M059J (cell line): ENCODE data around the gene GALNT12. TPM values are rescaled to one million over a fixed set of nuclear protein-coding genes. Genes with fewer than 3 reads are reported as not detected.

Experiments used
- total RNA-seq: library from RNA; depleted of rRNA; stranded (reverse); fragments of >200 nt; shearing (Covaris generic); gene quantifications from 2 replicates; pipeline ENCODE4 v1.2.3, GENCODE V29; 2014; rRNA removed

Gene GALNT12
- total RNA-seq, 1 experiment from 2014 or later: 0.81 TPM

Other genes starting within 250 kb of the GALNT12 start
- gene GABBR2, start 98.7 kb upstream of the GALNT12 start, total RNA-seq: not detected in 2 replicates
- 4.4 and 14.2 TPM in 2 replicates for gene ANKS6, start 11.1 kb upstream of the GALNT12 start, total RNA-seq
- 2.9 and 4.2 TPM in 2 replicates for gene COL15A1, start 136.2 kb downstream of the GALNT12 start, total RNA-seq